H1 (cell line): ENCODE results near the gene RAD51B. TPM values are rescaled to one million over a fixed set of nuclear protein-coding genes. Genes with fewer than 3 reads are reported as not detected.

Experiments
- CTCF ChIA-PET: fragments of 300-600 bp; sonication (Branson Sonifier 250); formaldehyde crosslinking; loops from one replicate; lab custom pipeline; 2021; ENCODE audit not compliant: partially characterized antibody; lab: Charles Lee
- POLR2A ChIA-PET: fragments of 300-600 bp; sonication (Branson Sonifier 250); formaldehyde crosslinking; loops from one replicate; lab custom pipeline; 2021; ENCODE audit warnings: inconsistent platforms; ENCODE audit not compliant: partially characterized antibody; lab: Charles Lee
- DNase-seq, 2 experiments: peaks; one replicate each; pipeline versions ENCODE4 v3.0.0 to v3.0.0-alpha.2; 2010 to 2022; ENCODE audit warnings: low spot score in 2 of 2, low read depth in 1 of 2, mixed read lengths in 1 of 2
- FAIRE-seq: peaks from 2 replicates; lab custom pipeline; 2011; peaks lifted over from hg19 to GRCh38; lab: Jason Lieb, UNC
- H2AFZ ChIP-seq: 2 replicates; pipeline ENCODE4 v1.8.1; 2012; ENCODE audit warnings: low read length, inconsistent platforms
- H2AK5ac ChIP-seq: 2 replicates; pipeline ENCODE4 v1.6.1; 2013; ENCODE audit warnings: low read depth, low read length
- H2BK120ac ChIP-seq: replicated peaks from 2 replicates; pipeline ENCODE3; 2013; ENCODE audit warnings: low read depth, low read length, inconsistent platforms
- H2BK12ac ChIP-seq: 2 replicates; pipeline ENCODE4 v1.6.1; 2013; ENCODE audit warnings: low read depth, low read length
- H2BK15ac ChIP-seq: 2 replicates; pipeline ENCODE4 v1.6.1; 2013; ENCODE audit warnings: low read length
- H2BK20ac ChIP-seq: 2 replicates; pipeline ENCODE4 v1.6.1; 2013; ENCODE audit warnings: low read length
- H2BK5ac ChIP-seq: 2 replicates; pipeline ENCODE4 v1.6.1; 2013; ENCODE audit warnings: low read depth, low read length
- H3K14ac ChIP-seq: 2 replicates; pipeline ENCODE4 v1.6.1; 2013; ENCODE audit warnings: inconsistent platforms; ENCODE audit not compliant: insufficient read length
- H3K18ac ChIP-seq: 2 replicates; pipeline ENCODE4 v1.6.1; 2013; ENCODE audit warnings: low read length; ENCODE audit errors: extremely low read depth
- H3K23ac ChIP-seq: 2 replicates; pipeline ENCODE4 v1.6.1; 2013; ENCODE audit warnings: inconsistent platforms; ENCODE audit not compliant: insufficient read length
- H3K23me2 ChIP-seq: 2 replicates; pipeline ENCODE4 v1.6.1; 2013; ENCODE audit warnings: low read depth, low read length
- H3K27ac ChIP-seq: 2 replicates; pipeline ENCODE4 v1.6.1; 2011; ENCODE audit warnings: low read depth, low read length, inconsistent platforms
- H3K27me3 ChIP-seq, 4 experiments: replicated peaks in 1 of 4; 1 replicate in 1 of 4; 2 replicates in 3 of 4; pipeline versions ENCODE4 v1.6.1 to v1.8.1; 2011 to 2013; ENCODE audit warnings: low read length in 3 of 4, mild to moderate bottlenecking in 3 of 4, inconsistent platforms in 2 of 4, mixed read lengths in 2 of 4, moderate library complexity in 1 of 4; ENCODE audit not compliant: control insufficient read depth in 3 of 4, insufficient read depth in 3 of 4; ENCODE audit errors: extremely low read depth in 1 of 4
- H3K36me3 ChIP-seq, 4 experiments: 2 replicates each; pipeline versions ENCODE4 v1.6.1 to v1.8.1; 2011 to 2013; ENCODE audit warnings: mild to moderate bottlenecking in 4 of 4, low read length in 3 of 4, moderate library complexity in 2 of 4, control low read depth in 1 of 4, inconsistent platforms in 1 of 4; ENCODE audit not compliant: insufficient read depth in 4 of 4, control insufficient read depth in 2 of 4
- H3K4ac ChIP-seq: replicated peaks from 2 replicates; pipeline ENCODE3; 2013; ENCODE audit warnings: low read length, low read depth, mixed read lengths, inconsistent platforms; ENCODE audit not compliant: insufficient read length
- H3K4me1 ChIP-seq, 4 experiments: replicated peaks in 1 of 4; 1 replicate in 1 of 4; 2 replicates in 3 of 4; pipeline versions ENCODE4 v1.6.1 to v1.8.1; 2011 to 2013; ENCODE audit warnings: low read length in 3 of 4, inconsistent platforms in 2 of 4, mixed read lengths in 1 of 4; ENCODE audit not compliant: insufficient read depth in 4 of 4, control insufficient read depth in 3 of 4
- H3K4me2 ChIP-seq, 2 experiments: 2 replicates each; pipeline versions ENCODE4 v1.6.1 to v1.8.1; 2011 to 2013; ENCODE audit warnings: low read depth in 2 of 2, low read length in 2 of 2, control low read depth in 1 of 2, inconsistent platforms in 1 of 2, mild to moderate bottlenecking in 1 of 2; ENCODE audit not compliant: insufficient read depth in 1 of 2
- H3K4me3 ChIP-seq, 4 experiments: fragments of 200-600, 300-600 bp in 1 of 4; sonication (generic), shearing (Covaris generic), sonication (Bioruptor Twin) in 1 of 4; 2 replicates each; pipeline versions ENCODE4 v1.5.1 to v1.8.1; 2011 to 2016; ENCODE audit warnings: low read length in 4 of 4, low read depth in 3 of 4, control low read depth in 2 of 4, inconsistent platforms in 2 of 4, mild to moderate bottlenecking in 2 of 4, mixed read lengths in 1 of 4, moderate library complexity in 1 of 4; ENCODE audit not compliant: insufficient read depth in 2 of 4; ENCODE audit errors: extremely low read depth in 1 of 4
- H3K56ac ChIP-seq: replicated peaks from 2 replicates; pipeline ENCODE3; 2013; ENCODE audit warnings: low read depth, mild to moderate bottlenecking, mixed read lengths, low read length, inconsistent platforms; ENCODE audit not compliant: insufficient read length
- H3K79me1 ChIP-seq: 2 replicates; pipeline ENCODE4 v1.6.1; 2013; ENCODE audit warnings: low read depth, low read length, control low read depth
- H3K79me2 ChIP-seq, 2 experiments: 2 replicates each; pipeline versions ENCODE4 v1.6.1 to v1.8.1; 2012 to 2013; ENCODE audit warnings: low read length in 2 of 2, mild to moderate bottlenecking in 2 of 2, inconsistent platforms in 1 of 2; ENCODE audit not compliant: insufficient read depth in 2 of 2, control insufficient read depth in 1 of 2
- H3K9ac ChIP-seq, 4 experiments: replicated peaks in 1 of 4; 1 replicate in 1 of 4; 2 replicates in 3 of 4; pipeline versions ENCODE4 v1.6.1 to v1.8.1; 2011 to 2013; ENCODE audit warnings: low read depth in 3 of 4, low read length in 3 of 4, control low read depth in 2 of 4, mild to moderate bottlenecking in 2 of 4, moderate library complexity in 2 of 4, inconsistent platforms in 1 of 4; ENCODE audit errors: extremely low read depth in 1 of 4
- H3K9me3 ChIP-seq, 2 experiments: 2 replicates each; pipeline versions ENCODE4 v1.6.1 to v1.8.1; 2012 to 2013; ENCODE audit warnings: mild to moderate bottlenecking in 2 of 2, moderate library complexity in 2 of 2, control low read depth in 1 of 2, inconsistent platforms in 1 of 2, low read depth in 1 of 2, low read length in 1 of 2, mixed read lengths in 1 of 2; ENCODE audit not compliant: insufficient read depth in 2 of 2
- H4K20me1 ChIP-seq, 2 experiments: replicated peaks in 1 of 2; 2 replicates each; pipeline versions ENCODE3 to v1.8.1; 2011 to 2013; ENCODE audit warnings: inconsistent platforms in 2 of 2, low read length in 2 of 2, mild to moderate bottlenecking in 1 of 2; ENCODE audit not compliant: insufficient read depth in 2 of 2, control insufficient read depth in 1 of 2
- H4K5ac ChIP-seq: 2 replicates; pipeline ENCODE4 v1.6.1; 2013; ENCODE audit warnings: low read length, low read depth, mixed read lengths, inconsistent platforms; ENCODE audit not compliant: insufficient read length
- H4K8ac ChIP-seq: 2 replicates; pipeline ENCODE4 v1.8.0; 2013; ENCODE audit warnings: mild to moderate bottlenecking, moderate library complexity, low read length, inconsistent platforms; ENCODE audit not compliant: insufficient read depth; ENCODE audit errors: extremely low read depth
- H4K91ac ChIP-seq: replicated peaks from 2 replicates; pipeline ENCODE3; 2013; ENCODE audit warnings: low read length, mixed read lengths, inconsistent platforms; ENCODE audit not compliant: insufficient read length
- BRCA1 ChIP-seq: IDR thresholded peaks from 2 replicates; pipeline ENCODE4 v1.6.1; 2012; ENCODE audit warnings: low read depth, low read length, improper control_type of control experiment
- EGR1 ChIP-seq: IDR thresholded peaks from 2 replicates; pipeline ENCODE4 v1.6.1; 2011; ENCODE audit warnings: low read depth, low read length, borderline replicate concordance
- MAX ChIP-seq: IDR thresholded peaks from 2 replicates; pipeline ENCODE4 v1.6.1; 2012; ENCODE audit warnings: inconsistent platforms
- PHF8 ChIP-seq: fragments of 200-600 bp; sonication (generic); conservative IDR thresholded peaks from 2 replicates; pipeline ENCODE4 v1.7.1; 2012; ENCODE audit warnings: low read depth, mild to moderate bottlenecking, inconsistent platforms, low read length, moderate library complexity
- POLR2A ChIP-seq, 2 experiments: IDR thresholded peaks; 1 replicate in 1 of 2; 2 replicates in 1 of 2; pipeline ENCODE4 v1.6.1; 2011; ENCODE audit warnings: low read depth in 2 of 2, low read length in 2 of 2, mild to moderate bottlenecking in 2 of 2; ENCODE audit errors: control extremely low read depth in 1 of 2
- POLR2AphosphoS5 ChIP-seq: IDR thresholded peaks from 2 replicates; pipeline ENCODE4 v1.6.1; 2011; ENCODE audit warnings: low read depth, low read length
- SIRT6 ChIP-seq: IDR thresholded peaks from one replicate; pipeline ENCODE4 v1.7.1; 2012; ENCODE audit warnings: low read length, inconsistent platforms
- SIX5 ChIP-seq: IDR thresholded peaks from 2 replicates; pipeline ENCODE4 v1.6.1; 2011; ENCODE audit warnings: mild to moderate bottlenecking, low read depth, low read length
- SUZ12 ChIP-seq: fragments of 200-600 bp; sonication (generic); IDR thresholded peaks from 2 replicates; pipeline ENCODE4 v1.6.1; 2012; ENCODE audit warnings: mild to moderate bottlenecking, inconsistent platforms, low read length, moderate library complexity, mixed read lengths
- TAF1 ChIP-seq: IDR thresholded peaks from 2 replicates; pipeline ENCODE4 v1.6.1; 2011; ENCODE audit warnings: mild to moderate bottlenecking, low read depth, low read length
- USF2 ChIP-seq: IDR thresholded peaks from 2 replicates; pipeline ENCODE4 v1.6.1; 2011; ENCODE audit warnings: low read length, improper control_type of control experiment
- WGBS, 2 experiments: shearing (Covaris generic) in 1 of 2; methylation state at CpG; one replicate each; pipeline versions ENCODE4 v1.1.6 to v1.1.7; 2013 to 2015; ENCODE audit warnings: low lambda C conversion rate in 2 of 2, mixed read lengths in 2 of 2, inconsistent platforms in 1 of 2, low coverage in 1 of 2, missing lambda C conversion rate in 1 of 2; ENCODE audit not compliant: insufficient replicate concordance in 2 of 2, insufficient coverage in 1 of 2, insufficient read length in 1 of 2; ENCODE audit errors: extremely low coverage in 1 of 2, missing lambda C conversion rate in 1 of 2; 5-methylcytosine and 5-hydroxymethylcytosine counted together
- polyA plus RNA-seq, 7 experiments: library from polyadenylated mRNA; depleted of rRNA in 3 of 7; stranded (reverse) in 5 of 7; unstranded in 2 of 7; fragments of >200 nt in 5 of 7; fragments of 200-250 nt in 2 of 7; gene quantifications; 1 replicate in 5 of 7; 2 replicates in 1 of 7; 4 replicates in 1 of 7; pipeline versions ENCODE4 v1.2.1 to v1.2.3, GENCODE V29; 2011 to 2013; ENCODE audit warnings: missing spikeins in 2 of 7, mixed read lengths in 2 of 7
- total RNA-seq: library from RNA; stranded (reverse); fragmentation: NEBNext Ultra II Directional; extraction: Animal tissue kit (Norgen Biotek cat#: 25700); gene quantifications from 2 replicates; pipeline ENCODE4 v1.2.1, GENCODE V29; 2021

The RAD51B gene
- total and polyA plus RNA-seq, 2 of the 8 experiments (the other 6 are each of a cell fraction or from before 2014, with no cell fraction given): 3.9 to 14.9 TPM

GRCh38 chr14:68282479-68283377 is 463.1 kb downstream of the RAD51B start:
- Histone ChIP-seq H3K79me1 (no peaks in the 10 kb centered on the region), H3K9ac (no peak overlapping the region), H2BK120ac (peak overlapping the region; percentile 58), H3K9me3 (no peaks in the 10 kb centered on the region), H4K20me1 (no peaks in the 10 kb centered on the region), H2BK20ac (no peak overlapping the region), H3K56ac (no peak overlapping the region), H4K8ac (no peak overlapping the region), H3K4me1 (peaks cover 4 to 15% (median 6%) of the 10 kb centered on the region in 4 experiments; a peak in 6 of 7 replicates), H3K79me2 (no peaks in the 10 kb centered on the region), H3K4me3 (no peak overlapping the region), H3K4ac (no peak overlapping the region), H3K36me3 (no peaks in the 10 kb centered on the region), H3K27me3 (no peaks in the 10 kb centered on the region), H3K4me2 (peak overlapping the region in 1 of 2 experiments; percentile 47; a peak in 1 of 4 replicates), H3K23ac (no peak overlapping the region), H2AK5ac (no peak overlapping the region), H3K27ac (peak overlapping the region; percentile 43; the same call in 1 of the 2 replicates), H3K23me2 (no peaks in the 10 kb centered on the region), H2BK12ac (peak overlapping the region; percentile 28; the same call in 1 of the 2 replicates), H3K18ac (no peak overlapping the region), H4K5ac (no peak overlapping the region), H2BK5ac (no peak overlapping the region), H2BK15ac (peak overlapping the region; percentile 90; the same call in 1 of the 2 replicates), H4K91ac (peak overlapping the region; percentile 31), H2AFZ (no peak overlapping the region), H3K14ac (no peak overlapping the region)
- POLR2A ChIA-PET: interaction anchor here (1.5 kb wide), 1 partner anchor 9 kb away, joined by 7 read pairs; no protein-coding TSS in a partner anchor
- WGBS, 2 experiments: 72% methylated on average over 6 of the region's 6 CpGs; no CpG with 5 or more reads in 1 of the 2 experiments
- CTCF ChIA-PET: interaction anchor here (0.9 kb wide), 1 partner anchor 92 kb away, joined by 3 read pairs; no protein-coding TSS in a partner anchor
- DNase-seq: no peak
- FAIRE-seq: no peak
- TF ChIP-seq EGR1: no peak
- no peak for TF ChIP-seq PHF8
- TF ChIP-seq SIX5: no peak
- no peak for TF ChIP-seq USF2
- no peak for TF ChIP-seq BRCA1
- TF ChIP-seq MAX: no peak
- TF ChIP-seq SIRT6: no peak
- TF ChIP-seq SUZ12: no peak
- no peak for TF ChIP-seq POLR2AphosphoS5
- TF ChIP-seq TAF1: no peak
- TF ChIP-seq POLR2A (IDR thresholded peaks at IDR 0.05; ENCODE audit: control extremely low read depth in 1 of 2, low read depth in 2 of 2, low read length in 2 of 2): no peak
